HG03045 (cell line): ENCODE data around the gene ATP6V0E1.
"Not testable (repeated sequence)": the region's sequence is repeated elsewhere in the genome, so short reads cannot be mapped to it uniquely, and the experiment has no call there.

Experiments
- ATAC-seq: cut with Tn5 transposase; IDR thresholded peaks from one replicate; pipeline ENCODE4 v1.9.1; 2021; ENCODE audit warnings: mild to moderate bottlenecking, moderate library complexity; ENCODE audit not compliant: unreplicated experiment

Gene ATP6V0E1

DNA sequence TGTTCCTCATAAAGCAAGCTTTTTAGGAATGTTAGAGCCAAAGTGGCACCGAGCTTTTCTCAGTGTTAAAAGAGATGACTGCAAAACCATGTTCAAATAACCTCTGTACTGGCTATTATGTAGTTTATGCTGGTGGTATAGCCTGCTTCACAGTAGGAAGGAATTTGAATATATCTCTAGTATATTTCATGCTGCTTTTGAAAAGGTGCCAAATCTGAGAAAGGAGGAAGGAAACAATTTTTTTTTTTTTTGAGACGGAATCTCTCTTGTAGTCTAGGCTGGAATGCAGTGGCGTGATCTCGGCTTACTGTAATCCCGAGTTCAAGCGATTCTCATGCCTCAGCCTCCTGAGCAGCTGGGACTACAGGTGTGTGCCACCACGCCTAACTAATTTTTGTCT, 86.1 kb downstream of the ATP6V0E1 start:
- no peak for ATAC-seq

DNA sequence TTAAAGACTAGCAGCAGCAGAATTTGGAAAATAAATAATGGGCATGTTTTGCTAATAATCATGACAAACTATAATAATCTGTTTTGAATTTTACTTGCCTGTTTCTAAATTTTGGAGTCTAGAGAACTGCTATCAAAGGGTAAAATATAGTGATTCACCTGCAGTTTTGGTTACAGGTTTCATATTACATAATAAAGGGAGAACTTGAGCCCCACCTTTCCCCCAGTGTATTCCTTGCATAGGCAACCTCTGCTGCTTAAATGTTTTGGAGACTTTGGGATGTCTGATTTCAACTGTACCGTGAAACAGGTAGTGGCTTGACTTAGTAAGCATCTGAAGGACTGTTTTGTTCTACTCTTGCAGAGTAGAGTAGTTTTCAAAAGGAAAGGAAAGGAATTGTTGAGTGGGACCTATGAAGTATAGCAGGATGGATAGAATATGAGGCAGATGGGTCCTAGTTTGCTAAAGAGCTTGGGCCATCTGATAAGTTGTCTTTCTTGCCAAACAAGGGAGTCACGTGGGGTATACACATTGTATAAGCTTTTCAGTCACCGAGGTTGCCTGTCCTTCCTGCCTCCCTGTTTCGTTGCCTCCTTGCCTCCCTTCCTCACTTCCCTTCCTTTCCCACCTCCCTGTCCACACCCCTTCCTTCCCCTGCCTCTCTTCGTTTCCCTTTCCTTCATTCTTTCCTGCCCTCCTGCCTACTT, 91.7 kb downstream of the ATP6V0E1 start:
- ATAC-seq: no peak

DNA sequence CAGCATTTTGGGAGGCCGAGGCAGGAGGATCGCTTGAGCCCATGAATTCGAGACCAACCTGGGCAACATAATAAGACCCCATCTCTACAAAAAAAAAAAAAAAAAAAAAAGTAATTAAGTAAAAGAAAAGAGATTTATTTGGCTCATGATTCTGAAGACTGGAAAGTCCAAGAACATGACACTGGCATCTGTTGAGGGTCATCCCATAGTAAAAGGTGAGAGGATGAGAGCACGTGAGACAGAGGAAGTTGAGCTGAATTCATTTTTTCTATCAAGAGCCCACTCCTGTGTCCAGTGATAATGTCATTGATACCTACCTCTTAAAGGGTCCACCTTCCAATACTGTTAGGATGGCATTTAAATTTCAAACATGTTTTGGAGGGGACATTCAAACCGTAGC, 92.4 kb downstream of the ATP6V0E1 start:
- no peak for ATAC-seq

DNA sequence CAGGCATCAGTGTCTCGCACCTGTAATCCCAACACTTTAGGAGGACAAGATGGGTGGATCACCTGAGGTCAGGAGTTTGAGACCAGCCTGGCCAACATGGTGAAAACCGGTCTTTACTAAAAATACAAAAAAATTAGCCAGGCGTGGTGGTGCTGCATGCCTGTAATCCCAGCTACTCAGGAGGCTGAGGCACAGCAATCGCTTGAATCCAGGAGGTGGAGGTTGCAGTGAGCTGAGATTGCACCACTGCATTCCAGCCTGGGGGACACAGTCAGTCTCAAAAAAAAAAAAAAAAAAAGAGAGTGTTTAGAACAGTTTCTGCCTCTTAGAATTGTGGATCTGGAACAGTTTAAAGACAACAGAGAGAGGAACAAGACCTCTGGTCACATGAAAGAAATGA, 92.9 kb downstream of the ATP6V0E1 start:
- not testable (repeated sequence) for ATAC-seq

DNA sequence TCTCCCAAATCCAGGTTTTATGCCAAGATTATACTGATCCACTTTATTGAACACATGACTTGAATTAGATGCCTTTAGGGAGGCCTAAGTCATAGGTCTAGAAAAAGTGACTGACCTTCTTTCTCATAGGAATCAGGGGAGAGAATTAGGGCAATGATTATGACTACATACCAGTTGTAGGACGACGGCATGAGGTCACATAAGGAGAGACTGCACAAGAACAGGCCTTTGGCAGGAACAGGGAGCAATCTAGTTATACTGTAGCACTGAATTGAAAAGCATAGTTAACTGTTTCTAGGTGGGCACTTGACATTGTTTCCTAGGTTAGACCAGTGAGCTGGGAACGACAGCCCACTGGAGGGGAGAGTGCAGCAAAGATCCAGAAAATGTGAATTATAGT, 95.3 kb downstream of the ATP6V0E1 start:
- no peak for ATAC-seq
